Measurements from ENCODE around the gene ENO1.
"Not testable (repeated sequence)": the region's sequence is repeated elsewhere in the genome, so short reads cannot be mapped to it uniquely, and the experiment has no call there.

DNA sequence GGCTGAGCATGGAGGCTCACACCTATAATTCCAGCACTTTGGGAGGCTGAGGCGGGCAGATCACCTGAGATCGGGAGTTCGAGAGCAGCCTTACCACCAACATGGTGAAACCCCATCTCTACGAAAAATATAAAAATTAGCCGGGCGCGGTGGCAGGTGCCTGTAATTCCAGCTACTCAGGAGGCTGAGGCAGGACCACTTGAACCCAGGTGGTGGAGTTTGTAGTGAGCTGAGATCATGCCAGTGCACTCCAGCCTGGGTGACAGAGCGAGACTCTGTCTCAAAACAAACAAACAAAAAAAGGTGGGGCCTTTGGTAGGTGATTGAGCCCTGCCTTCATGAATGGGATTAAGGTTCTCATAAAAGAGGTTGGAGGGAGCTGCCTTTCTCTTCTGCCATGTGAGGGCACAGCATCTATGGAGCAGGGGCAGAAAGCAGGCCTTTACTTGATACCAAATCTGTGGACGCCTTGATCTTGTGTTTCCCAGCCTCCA, 7.6 kb upstream of the ENO1 start:
- TF ChIP-seq, protein P1, sequence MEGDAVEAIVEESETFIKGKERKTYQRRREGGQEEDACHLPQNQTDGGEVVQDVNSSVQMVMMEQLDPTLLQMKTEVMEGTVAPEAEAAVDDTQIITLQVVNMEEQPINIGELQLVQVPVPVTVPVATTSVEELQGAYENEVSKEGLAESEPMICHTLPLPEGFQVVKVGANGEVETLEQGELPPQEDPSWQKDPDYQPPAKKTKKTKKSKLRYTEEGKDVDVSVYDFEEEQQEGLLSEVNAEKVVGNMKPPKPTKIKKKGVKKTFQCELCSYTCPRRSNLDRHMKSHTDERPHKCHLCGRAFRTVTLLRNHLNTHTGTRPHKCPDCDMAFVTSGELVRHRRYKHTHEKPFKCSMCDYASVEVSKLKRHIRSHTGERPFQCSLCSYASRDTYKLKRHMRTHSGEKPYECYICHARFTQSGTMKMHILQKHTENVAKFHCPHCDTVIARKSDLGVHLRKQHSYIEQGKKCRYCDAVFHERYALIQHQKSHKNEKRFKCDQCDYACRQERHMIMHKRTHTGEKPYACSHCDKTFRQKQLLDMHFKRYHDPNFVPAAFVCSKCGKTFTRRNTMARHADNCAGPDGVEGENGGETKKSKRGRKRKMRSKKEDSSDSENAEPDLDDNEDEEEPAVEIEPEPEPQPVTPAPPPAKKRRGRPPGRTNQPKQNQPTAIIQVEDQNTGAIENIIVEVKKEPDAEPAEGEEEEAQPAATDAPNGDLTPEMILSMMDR (IDR thresholded peaks at IDR 0.05; ENCODE audit: insufficient read depth, low read depth, low read length): not testable (repeated sequence)
- not testable (repeated sequence) for TF ChIP-seq EZH2 (IDR thresholded peaks at IDR 0.05; ENCODE audit: insufficient read depth, low read length)

Measured in astrocyte (in vitro differentiated cells and primary cell).